ENCODE results near the gene PDIA5.

PDIA5 gene

GRCh38 chr3:123154020-123154985 is 87.5 kb downstream of the PDIA5 start:
- TF ChIP-seq CTCF (IDR thresholded peaks at IDR 0.05; ENCODE audit: low read length, missing control alignments): no peak
- DNase-seq (ENCODE audit: low read depth): no peak
- H3K4me3 ChIP-seq (replicated peaks; ENCODE audit: low read depth, low read length): no peak overlapping the region

- DNase-seq (ENCODE audit: low read depth): no peak
- TF ChIP-seq CTCF (IDR thresholded peaks at IDR 0.05; ENCODE audit: low read length, missing control alignments): no peak
Observed at GRCh38 chr3:123155471-123156011, 88.7 kb downstream of the PDIA5 start.

GRCh38 chr3:123156276-123156995 is 89.6 kb downstream of the PDIA5 start:
- DNase-seq (ENCODE audit: low read depth): no peak
- TF ChIP-seq CTCF (IDR thresholded peaks at IDR 0.05; ENCODE audit: low read length, missing control alignments): no peak
- no peak overlapping the region for H3K4me3 ChIP-seq (replicated peaks; ENCODE audit: low read depth, low read length)

More at GRCh38 chr3:123155471-123156011, 88.7 kb downstream of the PDIA5 start:
- no peak overlapping the region for H3K4me3 ChIP-seq (replicated peaks; ENCODE audit: low read depth, low read length)

GRCh38 chr3:123157209-123157597 is 90.4 kb downstream of the PDIA5 start:
- no peak for TF ChIP-seq CTCF (IDR thresholded peaks at IDR 0.05; ENCODE audit: low read length, missing control alignments)
- no peak for DNase-seq (ENCODE audit: low read depth)
- no peak overlapping the region for H3K4me3 ChIP-seq (replicated peaks; ENCODE audit: low read depth, low read length)

- no peak for DNase-seq (ENCODE audit: low read depth)
- no peak overlapping the region for H3K4me3 ChIP-seq (replicated peaks; ENCODE audit: low read depth, low read length)
- TF ChIP-seq CTCF (IDR thresholded peaks at IDR 0.05; ENCODE audit: low read length, missing control alignments): no peak
Observed at GRCh38 chr3:123157598-123158287, 90.9 kb downstream of the PDIA5 start.

- TF ChIP-seq CTCF (IDR thresholded peaks at IDR 0.05; ENCODE audit: low read length, missing control alignments): no peak
- no peak for DNase-seq (ENCODE audit: low read depth)
- H3K4me3 ChIP-seq (replicated peaks; ENCODE audit: low read depth, low read length): no peak overlapping the region
Observed at GRCh38 chr3:123158330-123158729, 91.5 kb downstream of the PDIA5 start.
